ENCODE data around the gene BUB3. TPM values are rescaled to one million over a fixed set of nuclear protein-coding genes. Genes with fewer than 3 reads are reported as not detected.
A peak's percentile ranks its signal among the peaks of the same experiment; 100 is the strongest.

The BUB3 gene
- total RNA-seq, 1 donor: 107 TPM

GRCh38 chr10:123146894-123147634 is 7.1 kb upstream of the BUB3 start:
- no peaks in the 10 kb centered on the region for H3K36me3 ChIP-seq (ENCODE audit: insufficient read depth, low read length)
- no peaks in the 10 kb centered on the region for H3K9me3 ChIP-seq (ENCODE audit: low read depth, low read length)
- TF ChIP-seq CTCF (IDR thresholded peaks at IDR 0.05; ENCODE audit: extremely low read depth, low read depth, low read length): no peak
- H3K4me2 ChIP-seq (ENCODE audit: insufficient read depth, low read length): no peak overlapping the region
- no peaks in the 10 kb centered on the region for H4K20me1 ChIP-seq (ENCODE audit: insufficient read depth, low read length)
- no peak overlapping the region for H3K27ac ChIP-seq (ENCODE audit: low read depth, low read length)
- peaks cover 99% of the 10 kb centered on the region for H3K27me3 ChIP-seq (ENCODE audit: insufficient read depth, low read length)
- peak; percentile 84 for DNase-seq (ENCODE audit: insufficient read length, low spot score, missing footprints)
- H3K79me2 ChIP-seq (ENCODE audit: insufficient read depth, low read length): no peaks in the 10 kb centered on the region
- H3K4me1 ChIP-seq (ENCODE audit: insufficient read depth, low read length): no peaks in the 10 kb centered on the region
- H3K4me3 ChIP-seq (ENCODE audit: insufficient read depth, low read length): no peak overlapping the region
- no peak overlapping the region for H2AFZ ChIP-seq (ENCODE audit: low read length)

GRCh38 chr10:123147635-123148413 is 6.4 kb upstream of the BUB3 start, which contains the start of gene HMX2:
HMX2 (plus strand) TSS chr10:123148136; CDS start chr10:123148379, 243 bp downstream.
- no peak for DNase-seq (ENCODE audit: insufficient read length, low spot score, missing footprints)

GRCh38 chr10:123148414-123149161 is 5.6 kb upstream of the BUB3 start:
- peak; percentile 85 for DNase-seq (ENCODE audit: insufficient read length, low spot score, missing footprints)
- Histone ChIP-seq H3K4me1 (ENCODE audit: insufficient read depth, low read length) (no peaks in the 10 kb centered on the region), H3K9me3 (ENCODE audit: low read depth, low read length) (no peaks in the 10 kb centered on the region), H4K20me1 (ENCODE audit: insufficient read depth, low read length) (no peaks in the 10 kb centered on the region), H3K36me3 (ENCODE audit: insufficient read depth, low read length) (no peaks in the 10 kb centered on the region), H3K4me2 (ENCODE audit: insufficient read depth, low read length) (no peak overlapping the region), H2AFZ (ENCODE audit: low read length) (no peak overlapping the region), H3K27me3 (ENCODE audit: insufficient read depth, low read length) (peaks cover 93% of the 10 kb centered on the region), H3K79me2 (ENCODE audit: insufficient read depth, low read length) (no peaks in the 10 kb centered on the region), H3K27ac (ENCODE audit: low read depth, low read length) (no peak overlapping the region), H3K4me3 (ENCODE audit: insufficient read depth, low read length) (no peak overlapping the region)
- TF ChIP-seq CTCF (IDR thresholded peaks at IDR 0.05; ENCODE audit: extremely low read depth, low read depth, low read length): no peak

More at GRCh38 chr10:123147635-123148413, 6.4 kb upstream of the BUB3 start, which contains the start of gene HMX2:
- H4K20me1 ChIP-seq (ENCODE audit: insufficient read depth, low read length): no peaks in the 10 kb centered on the region
- TF ChIP-seq CTCF (IDR thresholded peaks at IDR 0.05; ENCODE audit: extremely low read depth, low read depth, low read length): no peak
- no peak within 1 kb of the TSS for H3K4me3 ChIP-seq (ENCODE audit: insufficient read depth, low read length)
- no peaks in the 10 kb centered on the region for H3K4me1 ChIP-seq (ENCODE audit: insufficient read depth, low read length)
- peaks cover 99% of the 10 kb centered on the region for H3K27me3 ChIP-seq (ENCODE audit: insufficient read depth, low read length)
- no peak within 1 kb of the TSS for H3K27ac ChIP-seq (ENCODE audit: low read depth, low read length)
- no peak within 1 kb of the TSS for H3K4me2 ChIP-seq (ENCODE audit: insufficient read depth, low read length)
- no peaks in the 10 kb centered on the region for H3K36me3 ChIP-seq (ENCODE audit: insufficient read depth, low read length)
- no peak within 1 kb of the TSS for H2AFZ ChIP-seq (ENCODE audit: low read length)
- H3K79me2 ChIP-seq (ENCODE audit: insufficient read depth, low read length): no peaks in the 10 kb centered on the region
- no peaks in the 10 kb centered on the region for H3K9me3 ChIP-seq (ENCODE audit: low read depth, low read length)
